Measurements from ENCODE around the gene TLK1.

DNA sequence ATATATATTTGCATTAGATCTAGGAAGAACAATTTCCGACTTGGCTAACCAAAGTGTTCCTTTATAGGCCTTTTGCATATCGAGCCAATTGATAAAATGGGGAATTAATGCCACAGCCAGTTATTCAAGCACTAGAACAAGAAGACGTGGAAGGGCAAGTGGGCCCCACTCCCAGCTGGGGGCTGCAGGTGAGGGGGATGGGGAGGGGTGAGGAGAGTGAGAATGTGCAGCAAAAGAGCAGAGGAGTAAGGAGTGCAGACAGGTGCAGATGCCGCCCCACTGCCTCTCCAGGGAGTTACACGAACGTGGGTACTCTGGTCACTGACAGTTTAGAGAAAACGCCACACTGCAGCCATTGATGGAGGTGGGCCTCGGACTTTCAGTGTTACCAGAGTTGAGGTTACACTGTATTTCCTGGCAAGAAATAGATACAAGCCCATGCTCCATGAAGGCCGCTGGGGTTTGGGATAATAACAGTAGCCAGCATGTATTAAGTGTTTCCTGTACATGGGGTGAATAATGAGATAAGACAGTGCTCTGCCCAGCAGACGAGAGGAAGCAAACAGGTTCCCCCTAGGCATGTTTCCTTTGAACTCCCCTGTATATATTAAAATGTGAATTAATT lies 190.7 kb downstream of the TLK1 start:
- TF ChIP-seq POLR2AphosphoS5 (IDR thresholded peaks at IDR 0.05; ENCODE audit: insufficient read depth, low read depth, low read length) (peak; percentile 27), POLR2A (IDR thresholded peaks at IDR 0.05; ENCODE audit: low read depth, low read length) (no peak)
- TF ChIP-seq, protein P1, sequence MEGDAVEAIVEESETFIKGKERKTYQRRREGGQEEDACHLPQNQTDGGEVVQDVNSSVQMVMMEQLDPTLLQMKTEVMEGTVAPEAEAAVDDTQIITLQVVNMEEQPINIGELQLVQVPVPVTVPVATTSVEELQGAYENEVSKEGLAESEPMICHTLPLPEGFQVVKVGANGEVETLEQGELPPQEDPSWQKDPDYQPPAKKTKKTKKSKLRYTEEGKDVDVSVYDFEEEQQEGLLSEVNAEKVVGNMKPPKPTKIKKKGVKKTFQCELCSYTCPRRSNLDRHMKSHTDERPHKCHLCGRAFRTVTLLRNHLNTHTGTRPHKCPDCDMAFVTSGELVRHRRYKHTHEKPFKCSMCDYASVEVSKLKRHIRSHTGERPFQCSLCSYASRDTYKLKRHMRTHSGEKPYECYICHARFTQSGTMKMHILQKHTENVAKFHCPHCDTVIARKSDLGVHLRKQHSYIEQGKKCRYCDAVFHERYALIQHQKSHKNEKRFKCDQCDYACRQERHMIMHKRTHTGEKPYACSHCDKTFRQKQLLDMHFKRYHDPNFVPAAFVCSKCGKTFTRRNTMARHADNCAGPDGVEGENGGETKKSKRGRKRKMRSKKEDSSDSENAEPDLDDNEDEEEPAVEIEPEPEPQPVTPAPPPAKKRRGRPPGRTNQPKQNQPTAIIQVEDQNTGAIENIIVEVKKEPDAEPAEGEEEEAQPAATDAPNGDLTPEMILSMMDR (IDR thresholded peaks at IDR 0.05; ENCODE audit: extremely low read depth in 1 of 2, insufficient read depth in 1 of 2, low read depth in 1 of 2, low read length in 2 of 2) = no peak
- TF ChIP-seq, protein P2, sequence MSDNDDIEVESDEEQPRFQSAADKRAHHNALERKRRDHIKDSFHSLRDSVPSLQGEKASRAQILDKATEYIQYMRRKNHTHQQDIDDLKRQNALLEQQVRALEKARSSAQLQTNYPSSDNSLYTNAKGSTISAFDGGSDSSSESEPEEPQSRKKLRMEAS (IDR thresholded peaks at IDR 0.05; ENCODE audit: insufficient read depth, insufficient read length) = no peak

All from endothelial cell of umbilical vein (primary cell).